HG03442 (cell line): Measurements from ENCODE around the gene KIF3B.

Source experiments
- ATAC-seq: cut with Tn5 transposase; IDR thresholded peaks from one replicate; pipeline ENCODE4 v1.9.1; 2021; ENCODE audit warnings: mild to moderate bottlenecking, moderate library complexity; ENCODE audit not compliant: unreplicated experiment

Gene KIF3B

GRCh38 chr20:32277361-32278198 lies at the start of gene KIF3B:
KIF3B (plus strand) TSS chr20:32277651; CDS start chr20:32309778, 32,127 bp downstream.
- ATAC-seq = peak; percentile 77

- no peak for ATAC-seq
Observed at GRCh38 chr20:32227744-32228688, 49.4 kb upstream of the KIF3B start.

GRCh38 chr20:32229251-32229747 lies 48.2 kb upstream of the KIF3B start:
- ATAC-seq = no peak

- no peak for ATAC-seq
Observed at GRCh38 chr20:32230707-32231106, 46.7 kb upstream of the KIF3B start.

GRCh38 chr20:32231245-32231644 lies 46.2 kb upstream of the KIF3B start:
- no peak for ATAC-seq

- ATAC-seq = no peak
Observed at GRCh38 chr20:32231847-32232246, 45.6 kb upstream of the KIF3B start.

GRCh38 chr20:32232326-32232886 lies 45.0 kb upstream of the KIF3B start:
- no peak for ATAC-seq

GRCh38 chr20:32233286-32233685 lies 44.2 kb upstream of the KIF3B start:
- no peak for ATAC-seq

GRCh38 chr20:32234135-32234808 lies 43.2 kb upstream of the KIF3B start:
- no peak for ATAC-seq

- no peak for ATAC-seq
Observed at GRCh38 chr20:32235331-32236047, 42.0 kb upstream of the KIF3B start.

- no peak for ATAC-seq
Observed at GRCh38 chr20:32236048-32236533, 41.4 kb upstream of the KIF3B start.

- ATAC-seq = no peak
Observed at GRCh38 chr20:32236819-32237218, 40.6 kb upstream of the KIF3B start.

- ATAC-seq = no peak
Observed at GRCh38 chr20:32237419-32237818, 40.0 kb upstream of the KIF3B start.

GRCh38 chr20:32238483-32239425 lies 38.7 kb upstream of the KIF3B start:
- no peak for ATAC-seq

- no peak for ATAC-seq
Observed at GRCh38 chr20:32240205-32240604, 37.2 kb upstream of the KIF3B start.

GRCh38 chr20:32241807-32242206 lies 35.6 kb upstream of the KIF3B start:
- ATAC-seq = no peak

GRCh38 chr20:32244150-32244823 lies 33.2 kb upstream of the KIF3B start:
- ATAC-seq = no peak

- no peak for ATAC-seq
Observed at GRCh38 chr20:32244959-32245358, 32.5 kb upstream of the KIF3B start.
